GM18507 (cell line): ENCODE data around the gene DES.

ENCODE experiments used
- DNase-seq: peaks from one replicate; pipeline ENCODE4 v3.0.0; 2011; ENCODE audit warnings: low read depth; ENCODE audit not compliant: insufficient read length; ENCODE audit errors: extremely low spot score
- FAIRE-seq: peaks from 2 replicates; lab custom pipeline; 2011; peaks lifted over from hg19 to GRCh38; lab: Jason Lieb, UNC

The DES gene

GRCh38 chr2:219466816-219467735 lies 48.9 kb downstream of the DES start:
- FAIRE-seq = no peak
- no peak for DNase-seq

- FAIRE-seq (no peak), DNase-seq (no peak)
Observed at GRCh38 chr2:219467736-219468075, 49.5 kb downstream of the DES start.

GRCh38 chr2:219468410-219469185 lies 50.4 kb downstream of the DES start:
- no peak for DNase-seq
- FAIRE-seq = no peak

GRCh38 chr2:219469186-219469724 lies 51.1 kb downstream of the DES start:
- FAIRE-seq (no peak), DNase-seq (no peak)

GRCh38 chr2:219470429-219470828 lies 52.3 kb downstream of the DES start:
- FAIRE-seq (no peak), DNase-seq (no peak)

- FAIRE-seq (no peak), DNase-seq (no peak)
Observed at GRCh38 chr2:219471476-219472371, 53.5 kb downstream of the DES start.

GRCh38 chr2:219472629-219473187 lies 54.5 kb downstream of the DES start:
- no peak for DNase-seq
- FAIRE-seq = no peak

- FAIRE-seq = no peak
Observed at GRCh38 chr2:219473511-219473910, 55.3 kb downstream of the DES start.

GRCh38 chr2:219474285-219475060 lies 56.3 kb downstream of the DES start:
- FAIRE-seq (no peak), DNase-seq (no peak)

More at GRCh38 chr2:219473511-219473910, 55.3 kb downstream of the DES start:
- no peak for DNase-seq

- FAIRE-seq (no peak), DNase-seq (no peak)
Observed at GRCh38 chr2:219475278-219475677, 57.1 kb downstream of the DES start.

- FAIRE-seq = no peak
- DNase-seq = no peak
Observed at GRCh38 chr2:219475697-219476651, 57.8 kb downstream of the DES start.
